HL-60/S4 treated with retinoic acid at 250 ng/mL for 4 days and 3 days (cell line): ENCODE measurements around the gene CCM2L.

Source experiments
- in situ Hi-C: fragments of 300-500 bp; cut with MboI; formaldehyde crosslinking; loops from 2 replicates; pipeline ENCODE4 v1.7.0; 2022; ENCODE audit warnings: low sequenced_read_pairs

CCM2L gene

DNA sequence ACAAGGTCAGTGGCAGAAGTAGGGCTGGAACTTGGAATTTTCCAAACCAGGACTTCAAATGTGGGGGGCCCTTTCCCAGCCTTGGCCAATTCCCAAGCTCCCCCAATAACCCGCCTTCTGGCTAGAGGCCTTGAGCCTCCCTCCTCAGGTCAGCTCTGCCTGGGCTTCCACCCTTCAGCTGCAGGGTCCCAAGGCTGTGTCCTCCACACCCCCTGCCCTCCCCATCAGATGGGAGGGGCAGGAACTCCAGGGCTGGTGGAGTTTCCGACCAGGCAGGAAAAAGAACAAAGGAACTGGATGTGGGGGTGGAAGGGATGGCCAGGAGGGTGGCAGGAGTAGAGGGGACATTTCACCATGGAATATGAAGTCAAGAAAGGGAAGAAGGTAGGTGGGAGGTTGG, at the start of gene CCM2L:
TSS of gene CCM2L (plus strand) at position 338 of the 400 bp plus-strand sequence. CDS start at position 355, 17 bp downstream.
- in situ Hi-C loops: no loop called here

- in situ Hi-C loops: no loop called here
Measured at GRCh38 chr20:31962761-31963160, 47.5 kb upstream of the CCM2L start.

DNA sequence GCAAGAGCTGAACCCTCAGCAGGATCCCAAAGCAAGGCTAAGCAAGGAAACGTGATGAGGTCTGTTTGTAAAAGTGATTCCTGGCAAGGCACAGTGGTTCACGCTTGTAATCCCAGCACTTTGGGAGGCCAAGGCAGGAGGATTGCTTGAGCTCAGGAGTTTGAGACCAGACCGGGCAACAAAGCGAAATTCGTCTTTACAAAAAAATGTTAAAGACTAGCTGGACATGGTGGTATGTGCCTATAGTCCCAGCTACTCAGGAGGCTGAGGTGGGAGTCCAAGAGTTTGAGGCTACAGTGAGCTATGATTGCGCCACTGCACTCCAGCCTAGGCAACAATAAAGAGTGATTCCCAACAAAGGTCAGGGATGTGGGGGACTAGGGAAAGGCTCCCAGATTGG, 46.3 kb upstream of the CCM2L start:
- in situ Hi-C loops: no loop called here

- in situ Hi-C loops: no loop called here
Measured at GRCh38 chr20:31966991-31967655, 43.1 kb upstream of the CCM2L start.

DNA sequence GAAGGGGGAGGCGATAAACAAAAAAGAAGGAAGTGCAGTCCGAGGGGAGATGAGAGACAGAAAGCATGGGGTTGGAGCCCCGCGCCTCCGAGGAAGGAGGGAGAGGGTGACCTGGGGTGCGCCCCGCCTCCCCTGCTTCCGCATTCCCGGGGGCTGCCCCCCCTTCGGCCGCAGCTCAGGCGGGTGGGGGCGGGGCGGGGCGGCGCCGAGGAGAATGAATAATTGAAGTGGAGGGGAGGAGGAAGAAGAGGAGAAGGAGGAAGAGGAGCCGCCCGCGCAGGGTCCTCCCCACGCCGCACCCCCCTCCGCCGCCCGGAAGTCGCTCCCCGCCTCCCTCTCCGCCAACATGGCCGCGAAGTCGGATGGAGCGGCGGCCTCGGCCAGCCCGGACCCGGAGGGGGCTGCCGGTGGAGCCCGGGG, 42.4 kb upstream of the CCM2L start, which contains the start of gene XKR7:
TSS of gene XKR7 (plus strand) at position 322 of the 420 bp plus-strand sequence. CDS start at position 347, 25 bp downstream.
- in situ Hi-C loops: no loop called here

DNA sequence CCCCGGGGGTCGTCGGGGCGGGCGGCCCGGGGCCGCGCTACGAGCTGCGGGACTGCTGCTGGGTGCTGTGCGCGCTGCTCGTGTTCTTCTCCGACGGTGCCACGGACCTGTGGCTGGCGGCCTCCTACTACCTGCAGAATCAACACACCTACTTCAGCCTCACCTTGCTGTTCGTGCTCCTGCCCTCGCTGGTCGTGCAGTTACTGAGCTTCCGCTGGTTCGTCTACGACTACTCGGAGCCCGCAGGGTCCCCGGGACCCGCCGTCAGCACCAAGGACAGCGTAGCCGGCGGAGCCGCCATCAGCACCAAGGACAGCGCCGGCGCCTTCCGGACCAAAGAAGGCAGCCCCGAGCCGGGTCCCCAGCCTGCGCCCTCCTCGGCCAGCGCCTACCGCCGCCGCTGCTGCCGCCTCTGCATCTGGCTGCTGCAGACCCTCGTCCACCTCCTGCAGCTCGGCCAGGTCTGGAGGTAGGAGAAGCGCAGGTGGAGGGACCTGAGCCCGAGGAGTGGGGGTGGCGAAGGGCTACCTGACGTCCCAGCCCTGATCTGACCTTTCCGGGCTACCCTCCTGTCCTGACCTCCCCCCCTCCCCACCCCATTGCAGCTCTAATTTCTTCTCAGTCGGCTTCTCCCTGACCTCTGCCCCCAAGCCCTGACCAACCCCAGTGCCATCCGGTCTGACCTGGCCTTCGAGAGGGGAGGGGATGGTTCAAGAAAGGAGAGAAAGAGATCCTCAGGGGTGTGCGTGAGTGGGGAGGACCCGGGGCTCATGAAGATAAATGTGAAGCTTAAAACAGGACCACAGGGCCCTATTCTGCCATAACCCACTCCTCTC, 41.7 kb upstream of the CCM2L start:
- in situ Hi-C loops: no loop called here

DNA sequence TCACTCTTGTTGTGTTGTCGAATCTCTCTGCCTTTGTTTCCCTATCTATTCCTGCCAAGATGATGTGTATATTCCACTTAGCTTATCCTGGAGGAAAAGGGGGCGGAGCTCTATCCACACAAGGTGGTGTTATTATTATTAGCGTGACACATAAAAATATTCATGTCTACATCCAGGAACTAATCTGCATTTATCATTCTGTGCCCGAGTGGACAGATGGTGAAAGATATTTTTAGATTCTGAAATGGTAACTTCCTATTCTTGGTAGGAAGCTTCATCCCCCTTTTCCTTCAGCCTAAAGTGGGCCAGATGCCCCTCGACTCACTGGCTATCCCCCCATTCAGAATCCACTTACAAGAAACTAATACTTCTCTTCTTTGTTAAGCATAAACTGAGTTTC, 40.2 kb upstream of the CCM2L start:
- in situ Hi-C loops: no loop called here

- in situ Hi-C loops: no loop called here
Measured at GRCh38 chr20:31972471-31973021, 37.7 kb upstream of the CCM2L start.

GRCh38 chr20:31974296-31974695, 35.9 kb upstream of the CCM2L start:
- in situ Hi-C loops: no loop called here

DNA sequence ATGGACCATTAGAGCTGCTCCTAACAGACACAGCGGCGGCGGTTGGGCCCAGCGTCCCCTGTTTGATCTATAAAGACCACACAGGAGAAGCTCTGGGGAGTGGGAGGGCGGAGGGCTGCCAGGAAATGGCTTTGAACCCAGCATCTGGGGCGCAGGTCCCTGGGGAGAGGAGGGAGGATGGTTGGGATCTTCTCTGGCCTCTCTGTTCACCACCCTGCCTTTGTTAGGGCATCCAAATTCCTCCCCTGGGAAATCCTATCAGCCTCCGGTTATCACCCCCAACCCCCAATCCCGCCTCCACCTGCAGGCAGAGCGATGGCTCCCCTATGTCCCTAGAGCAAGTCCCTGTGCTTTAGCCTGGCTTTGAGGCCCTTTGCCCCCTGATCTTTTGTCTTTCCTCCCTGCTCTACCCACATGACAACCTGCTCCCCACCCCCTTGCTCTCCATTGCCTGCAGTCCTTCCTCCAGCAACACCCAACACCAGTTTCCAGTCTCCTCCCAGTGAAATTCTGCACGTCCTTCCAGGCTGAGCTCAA, 35.2 kb upstream of the CCM2L start:
- in situ Hi-C loops: no loop called here

GRCh38 chr20:31975874-31976273, 34.4 kb upstream of the CCM2L start:
- in situ Hi-C loops: no loop called here

- in situ Hi-C loops: no loop called here
Measured at GRCh38 chr20:31977080-31977479, 33.2 kb upstream of the CCM2L start.

DNA sequence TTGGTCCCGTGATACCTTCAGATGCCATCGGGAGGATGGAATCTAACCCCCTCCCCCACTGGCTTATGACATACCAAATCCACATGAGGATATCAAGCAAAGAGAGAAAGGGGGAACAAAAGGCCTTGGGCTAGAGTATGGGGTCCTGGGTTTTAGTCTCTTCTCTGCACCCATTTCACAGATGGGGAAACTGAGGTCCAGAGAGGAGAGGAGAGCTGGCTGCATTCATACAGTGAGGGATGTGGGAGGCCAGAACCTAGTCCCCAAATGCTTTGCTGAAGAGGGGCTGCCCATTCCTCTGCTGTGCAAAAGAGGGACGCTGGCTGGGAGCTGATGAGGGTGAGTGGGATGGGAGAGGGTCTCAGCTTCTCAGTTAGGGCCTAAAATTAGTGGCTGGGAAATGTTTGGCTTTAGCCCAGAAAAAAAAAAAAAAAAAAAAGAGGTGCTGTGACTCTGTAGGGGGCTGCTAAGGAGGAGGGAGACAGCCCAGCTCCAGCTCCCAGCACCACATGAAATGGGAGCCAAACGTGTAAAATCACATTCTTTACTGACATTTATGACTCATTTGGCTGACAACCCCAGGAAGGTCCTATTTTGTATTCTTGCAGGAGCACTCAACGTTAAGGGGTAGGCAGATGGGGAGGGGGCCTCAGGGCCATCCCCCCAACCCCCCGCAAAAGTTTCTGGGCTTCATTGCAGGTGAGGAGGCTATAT, 30.4 kb upstream of the CCM2L start:
- in situ Hi-C loops: no loop called here

DNA sequence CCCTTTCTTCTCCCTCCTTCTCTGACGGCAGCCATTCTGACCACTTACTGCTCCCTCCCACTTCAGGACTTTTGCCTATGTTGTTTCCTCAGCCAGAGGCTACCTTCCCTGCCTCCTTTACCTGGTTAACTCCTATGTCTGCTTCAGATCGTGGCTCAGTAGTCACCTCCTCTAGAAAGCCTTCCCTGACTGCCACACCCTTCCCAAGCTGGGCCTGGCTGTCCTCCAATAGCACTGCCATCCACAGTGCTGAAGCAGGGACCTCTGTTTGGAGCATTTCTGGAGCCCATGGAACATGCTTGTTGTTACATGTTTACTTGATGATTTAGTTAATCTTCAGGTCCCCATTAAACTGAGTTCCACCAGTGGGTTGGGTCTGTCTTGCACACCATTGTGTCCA, 28.5 kb upstream of the CCM2L start:
- in situ Hi-C loops: no loop called here

- in situ Hi-C loops: no loop called here
Measured at GRCh38 chr20:31984981-31985471, 25.2 kb upstream of the CCM2L start.

DNA sequence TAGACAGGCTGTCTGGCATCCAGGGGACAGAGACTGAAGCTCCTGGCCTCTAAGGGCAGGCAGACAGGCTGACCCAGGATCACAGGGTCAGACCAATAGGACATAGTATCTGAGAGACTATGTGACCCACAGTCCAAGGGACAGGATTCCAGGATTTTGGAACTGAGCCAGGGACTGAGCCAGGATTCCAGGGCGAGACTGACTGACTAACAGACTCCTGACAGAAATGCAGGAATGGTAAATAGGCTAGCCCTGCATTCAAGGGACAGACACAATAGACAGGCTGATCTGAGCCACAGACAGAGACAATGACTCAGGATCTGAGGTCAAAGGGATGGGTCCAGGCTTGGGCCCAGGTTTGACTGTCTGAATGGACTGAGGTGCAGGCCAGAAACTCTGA, 22.5 kb upstream of the CCM2L start:
- in situ Hi-C loops: no loop called here

- in situ Hi-C loops: no loop called here
Measured at GRCh38 chr20:31988430-31989015, 21.7 kb upstream of the CCM2L start.

GRCh38 chr20:31989030-31989645, 21.1 kb upstream of the CCM2L start:
- in situ Hi-C loops: no loop called here

GRCh38 chr20:31990641-31991338, 19.4 kb upstream of the CCM2L start:
- in situ Hi-C loops: no loop called here
